Measurements from ENCODE around the gene WDR59.

GRCh38 chr16:74825941-74826340 is 159.0 kb downstream of the WDR59 start:
- TF ChIP-seq CTCF (tag by site-specific recombination; IDR thresholded peaks at IDR 0.05) (no peak), ZBTB7A (tag by site-specific recombination; IDR thresholded peaks at IDR 0.05; ENCODE audit: low read depth) (no peak), ZNF157 (tag by site-specific recombination; IDR thresholded peaks at IDR 0.05) (no peak), TCF7L2 (IDR thresholded peaks at IDR 0.05; ENCODE audit: borderline replicate concordance, low read depth, low read length) (no peak), ZFHX2 (tag by site-specific recombination; conservative IDR thresholded peaks at IDR 0.05) (no peak), ZNF660 (tag by site-specific recombination; IDR thresholded peaks at IDR 0.05) (no peak), HOXD13 (CRISPR knock-in tag; IDR thresholded peaks at IDR 0.05; ENCODE audit: borderline replicate concordance) (no peak), KLF16 (tag by site-specific recombination; IDR thresholded peaks at IDR 0.05) (no peak), ZNF404 (tag by site-specific recombination; IDR thresholded peaks at IDR 0.05) (no peak), TRIM28 (IDR thresholded peaks at IDR 0.05; ENCODE audit: borderline replicate concordance, low read length) (no peak)
- TF ChIP-seq, protein P1, sequence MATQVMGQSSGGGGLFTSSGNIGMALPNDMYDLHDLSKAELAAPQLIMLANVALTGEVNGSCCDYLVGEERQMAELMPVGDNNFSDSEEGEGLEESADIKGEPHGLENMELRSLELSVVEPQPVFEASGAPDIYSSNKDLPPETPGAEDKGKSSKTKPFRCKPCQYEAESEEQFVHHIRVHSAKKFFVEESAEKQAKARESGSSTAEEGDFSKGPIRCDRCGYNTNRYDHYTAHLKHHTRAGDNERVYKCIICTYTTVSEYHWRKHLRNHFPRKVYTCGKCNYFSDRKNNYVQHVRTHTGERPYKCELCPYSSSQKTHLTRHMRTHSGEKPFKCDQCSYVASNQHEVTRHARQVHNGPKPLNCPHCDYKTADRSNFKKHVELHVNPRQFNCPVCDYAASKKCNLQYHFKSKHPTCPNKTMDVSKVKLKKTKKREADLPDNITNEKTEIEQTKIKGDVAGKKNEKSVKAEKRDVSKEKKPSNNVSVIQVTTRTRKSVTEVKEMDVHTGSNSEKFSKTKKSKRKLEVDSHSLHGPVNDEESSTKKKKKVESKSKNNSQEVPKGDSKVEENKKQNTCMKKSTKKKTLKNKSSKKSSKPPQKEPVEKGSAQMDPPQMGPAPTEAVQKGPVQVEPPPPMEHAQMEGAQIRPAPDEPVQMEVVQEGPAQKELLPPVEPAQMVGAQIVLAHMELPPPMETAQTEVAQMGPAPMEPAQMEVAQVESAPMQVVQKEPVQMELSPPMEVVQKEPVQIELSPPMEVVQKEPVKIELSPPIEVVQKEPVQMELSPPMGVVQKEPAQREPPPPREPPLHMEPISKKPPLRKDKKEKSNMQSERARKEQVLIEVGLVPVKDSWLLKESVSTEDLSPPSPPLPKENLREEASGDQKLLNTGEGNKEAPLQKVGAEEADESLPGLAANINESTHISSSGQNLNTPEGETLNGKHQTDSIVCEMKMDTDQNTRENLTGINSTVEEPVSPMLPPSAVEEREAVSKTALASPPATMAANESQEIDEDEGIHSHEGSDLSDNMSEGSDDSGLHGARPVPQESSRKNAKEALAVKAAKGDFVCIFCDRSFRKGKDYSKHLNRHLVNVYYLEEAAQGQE (tag by site-specific recombination; IDR thresholded peaks at IDR 0.05) = no peak

Measured in HEK293 (cell line).